ENCODE results near the gene MUC6.
"Not testable (repeated sequence)": the region's sequence is repeated elsewhere in the genome, so short reads cannot be mapped to it uniquely, and the experiment has no call there.

Gene MUC6

DNA sequence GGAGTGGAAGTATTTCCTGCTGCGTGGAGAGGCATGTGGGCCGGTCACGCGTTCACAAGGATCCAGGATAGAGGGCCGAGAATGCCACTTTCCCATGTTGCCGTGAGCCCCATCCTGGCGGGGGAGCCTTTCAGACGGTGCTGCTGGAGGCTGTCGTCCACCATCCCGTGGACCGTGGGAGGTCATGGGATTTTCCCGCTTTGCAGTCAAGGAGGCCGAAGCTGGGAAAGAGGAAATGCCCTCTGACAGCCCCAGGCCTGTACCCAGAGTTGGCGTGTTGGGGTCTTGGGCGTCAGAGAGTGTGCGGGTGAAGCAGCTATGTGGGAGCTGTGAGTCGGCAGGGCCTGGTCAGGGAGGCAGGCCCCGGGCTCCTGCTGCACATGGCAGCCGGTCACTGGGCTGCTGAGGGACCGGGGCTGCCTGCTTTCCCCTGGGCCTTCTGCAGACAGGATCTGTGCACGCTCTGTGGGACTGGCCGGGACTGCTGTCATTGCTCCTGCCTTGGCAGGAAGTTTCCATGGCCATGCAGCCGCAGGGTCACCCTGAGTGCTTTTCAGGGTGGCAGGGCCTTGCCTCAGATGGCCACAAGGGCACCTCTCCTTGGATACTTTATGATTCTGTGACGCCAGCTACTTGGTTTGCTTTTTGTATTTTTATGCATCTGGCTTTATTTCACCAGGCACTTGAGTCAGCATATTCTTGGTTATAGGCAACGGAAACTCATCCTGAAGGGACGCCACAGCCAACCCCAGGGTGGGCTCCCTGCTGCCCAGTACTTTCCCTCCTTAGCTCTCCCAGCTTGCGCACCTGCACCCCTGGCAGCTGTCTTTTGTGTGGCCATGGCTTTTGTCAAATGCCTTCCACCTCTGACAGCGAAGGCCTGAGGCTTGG lies 58.4 kb downstream of the MUC6 start:
- DNase-seq = no peak

DNA sequence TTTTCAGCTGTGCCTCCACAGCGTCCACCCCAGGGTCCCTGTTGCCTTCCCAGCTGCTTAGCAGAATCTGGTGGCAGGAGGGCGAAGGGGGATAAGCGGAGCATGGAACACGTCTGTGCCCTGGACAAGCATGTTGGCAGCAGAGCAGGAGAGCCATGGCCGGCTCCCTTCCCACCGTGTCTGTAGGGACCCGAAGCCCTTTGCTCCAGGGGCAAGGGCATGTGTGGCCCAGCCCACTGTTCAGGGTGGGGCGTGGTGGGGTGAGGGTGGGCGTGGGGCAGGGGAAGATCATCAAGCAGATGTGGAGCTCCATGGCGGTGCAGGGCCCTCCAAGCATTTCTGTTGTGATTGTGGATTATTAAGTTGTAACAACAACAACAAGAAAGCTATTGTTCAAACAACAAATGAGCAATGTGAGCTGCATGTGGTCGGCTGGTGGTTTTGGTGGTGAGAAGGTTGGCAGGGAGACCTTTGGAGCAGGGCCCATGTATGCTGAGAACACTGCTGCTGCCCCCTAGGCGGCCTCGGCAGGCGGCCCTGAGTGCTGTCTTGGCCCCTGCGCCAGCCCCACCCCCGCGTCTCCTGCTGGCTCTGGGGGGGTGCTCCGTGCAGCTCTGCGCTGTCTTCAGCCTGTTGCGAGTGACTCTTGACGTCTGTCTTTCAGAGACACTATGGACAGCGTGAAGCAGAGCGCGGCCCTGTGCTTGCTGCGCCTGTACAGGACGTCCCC lies 59.9 kb downstream of the MUC6 start:
- DNase-seq = no peak

DNA sequence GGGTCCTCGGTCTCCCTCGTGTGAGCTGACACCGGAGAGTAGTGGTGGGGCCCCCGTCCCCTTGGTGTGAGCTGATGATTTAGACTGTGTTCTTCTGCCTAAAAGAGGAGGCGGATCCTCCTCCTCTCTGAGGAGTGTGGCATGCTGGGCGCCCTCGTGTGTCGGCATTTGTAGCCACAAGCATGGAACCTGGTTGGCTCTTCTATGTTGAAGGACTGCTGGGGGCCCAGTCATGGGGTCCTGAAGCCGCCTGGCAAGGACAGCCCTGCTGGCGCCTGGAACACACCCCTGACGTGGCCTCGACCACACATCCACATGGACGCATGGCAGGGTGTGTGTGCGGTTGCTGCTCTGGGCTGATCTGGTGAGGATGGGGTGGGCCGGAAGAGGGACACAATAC lies 60.7 kb downstream of the MUC6 start:
- no peak for DNase-seq

DNA sequence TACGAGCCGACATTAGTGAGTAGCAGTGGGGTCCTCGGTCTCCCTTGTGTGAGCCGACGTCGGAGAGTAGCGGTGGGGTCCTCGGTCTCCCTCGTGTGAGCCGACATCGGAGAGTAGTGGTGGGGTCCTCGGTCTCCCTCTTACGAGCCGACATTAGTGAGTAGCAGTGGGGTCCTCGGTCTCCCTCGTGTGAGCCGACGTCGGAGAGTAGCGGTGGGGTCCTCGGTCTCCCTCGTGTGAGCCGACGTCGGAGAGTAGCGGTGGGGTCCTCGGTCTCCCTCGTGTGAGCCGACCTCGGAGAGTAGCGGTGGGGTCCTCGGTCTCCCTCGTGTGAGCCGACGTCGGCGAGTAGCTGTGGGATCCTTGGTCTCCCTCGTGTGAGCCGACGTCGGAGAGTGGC lies 61.1 kb downstream of the MUC6 start:
- not testable (repeated sequence) for DNase-seq

DNA sequence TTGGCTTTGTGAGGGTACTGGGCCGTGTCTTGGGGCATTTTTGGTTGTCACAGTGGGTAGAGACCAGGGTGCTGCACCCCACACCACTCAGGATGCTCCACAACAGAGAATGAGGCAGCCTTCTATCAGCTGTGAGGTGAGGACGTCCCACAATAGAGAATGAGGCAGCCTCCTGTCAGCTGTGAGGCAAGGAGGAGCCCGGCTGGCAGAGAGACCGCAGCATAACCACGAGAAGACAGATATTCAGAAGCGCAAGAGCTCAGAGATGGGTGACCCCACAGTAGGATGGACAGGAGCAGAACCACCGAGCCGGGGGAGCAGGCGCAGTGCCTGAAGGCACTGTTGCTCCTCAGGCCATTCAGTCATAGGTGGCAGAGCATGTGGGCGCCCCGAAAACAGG lies 63.3 kb downstream of the MUC6 start:
- DNase-seq = no peak

DNA sequence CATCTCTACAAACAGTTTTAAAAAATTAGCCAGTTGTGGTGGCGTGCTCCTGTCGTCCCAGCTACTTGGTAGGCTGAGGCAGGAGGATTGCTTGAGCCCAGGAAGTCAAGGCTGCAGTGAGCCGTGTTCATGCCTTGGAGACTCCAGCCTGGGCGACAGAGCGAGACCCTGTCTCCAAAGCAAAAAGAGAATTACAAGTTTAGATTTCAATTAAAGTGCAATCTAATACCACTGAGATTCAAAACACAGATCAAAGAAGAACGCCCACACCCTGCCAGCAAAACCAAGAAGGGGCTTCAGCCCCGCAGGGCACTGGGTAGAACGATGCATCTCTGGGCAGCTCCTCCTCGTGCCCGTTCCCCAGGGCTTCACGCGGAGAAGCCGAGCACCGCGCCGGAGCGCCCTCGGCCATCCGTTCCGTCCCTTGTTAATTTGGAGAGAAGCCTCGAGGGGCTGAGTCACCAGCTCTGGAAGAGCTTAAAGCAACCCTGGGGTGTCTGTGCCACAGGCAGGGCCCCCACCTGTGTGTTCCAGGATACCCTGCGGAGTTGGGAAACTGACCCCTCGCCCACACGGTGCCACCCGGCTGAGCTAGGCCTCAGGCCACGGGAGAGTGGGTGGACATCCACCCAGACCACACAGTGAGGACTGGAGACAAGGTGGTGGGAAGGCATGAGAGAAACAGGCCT lies 63.9 kb downstream of the MUC6 start:
- DNase-seq = no peak

DNA sequence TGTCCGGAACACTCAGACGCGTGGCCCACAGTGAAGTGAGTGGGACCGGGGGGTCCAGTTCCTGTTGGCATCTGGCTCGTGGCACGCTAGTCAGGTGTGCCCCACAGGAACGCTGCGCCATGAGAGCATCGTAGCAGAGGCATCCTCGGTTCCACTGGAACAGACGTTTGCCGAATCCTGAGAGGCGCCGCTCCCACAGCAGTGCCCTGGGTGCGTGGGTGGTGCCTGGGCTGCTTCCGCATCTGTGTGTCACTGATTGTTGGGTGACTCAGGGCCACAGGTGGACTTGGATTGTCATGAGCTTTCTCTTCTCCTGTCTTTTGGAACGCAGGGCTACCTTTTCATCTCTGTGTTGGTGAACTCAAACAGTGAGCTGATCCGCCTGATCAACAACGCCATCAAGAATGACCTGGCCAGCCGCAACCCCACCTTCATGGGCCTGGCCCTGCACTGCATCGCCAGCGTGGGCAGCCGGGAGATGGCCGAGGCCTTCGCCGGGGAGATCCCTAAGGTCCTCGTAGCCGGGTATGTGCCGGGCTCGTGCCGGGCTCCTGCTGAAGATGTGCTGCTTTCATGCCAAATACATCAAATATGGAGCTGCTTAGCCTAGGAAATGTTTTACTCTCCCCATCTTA lies 64.7 kb downstream of the MUC6 start:
- no peak for DNase-seq

DNA sequence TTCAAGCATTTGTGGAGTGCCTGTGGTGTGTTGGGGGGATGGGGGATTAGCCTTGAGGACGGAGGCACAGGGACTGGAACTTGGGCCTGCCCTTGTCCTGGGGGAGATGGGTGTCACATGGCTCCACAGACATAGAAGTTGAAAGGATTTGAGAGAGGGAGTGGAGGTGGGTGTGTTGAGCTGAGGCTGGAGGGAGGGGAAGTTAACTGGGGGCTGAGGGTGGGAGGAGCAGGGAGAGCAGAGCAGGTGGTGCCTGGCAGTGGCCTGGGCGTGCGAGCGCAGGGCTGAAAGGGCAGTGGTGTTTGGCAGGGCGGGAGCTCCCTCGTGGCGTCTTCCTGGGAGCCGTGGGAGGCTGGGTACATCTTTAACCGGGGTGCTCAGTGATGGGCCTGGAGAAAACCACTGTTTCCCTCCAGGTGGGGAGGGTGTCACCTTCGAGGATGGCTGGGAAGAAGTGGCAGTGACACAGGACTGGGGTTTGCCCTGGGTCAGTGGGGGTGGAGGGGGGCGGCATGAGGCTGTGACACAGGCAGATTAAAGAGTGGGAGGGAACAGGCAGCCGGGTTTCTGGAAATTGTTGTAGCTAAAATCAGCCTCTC lies 65.3 kb downstream of the MUC6 start:
- no peak for DNase-seq

DNA sequence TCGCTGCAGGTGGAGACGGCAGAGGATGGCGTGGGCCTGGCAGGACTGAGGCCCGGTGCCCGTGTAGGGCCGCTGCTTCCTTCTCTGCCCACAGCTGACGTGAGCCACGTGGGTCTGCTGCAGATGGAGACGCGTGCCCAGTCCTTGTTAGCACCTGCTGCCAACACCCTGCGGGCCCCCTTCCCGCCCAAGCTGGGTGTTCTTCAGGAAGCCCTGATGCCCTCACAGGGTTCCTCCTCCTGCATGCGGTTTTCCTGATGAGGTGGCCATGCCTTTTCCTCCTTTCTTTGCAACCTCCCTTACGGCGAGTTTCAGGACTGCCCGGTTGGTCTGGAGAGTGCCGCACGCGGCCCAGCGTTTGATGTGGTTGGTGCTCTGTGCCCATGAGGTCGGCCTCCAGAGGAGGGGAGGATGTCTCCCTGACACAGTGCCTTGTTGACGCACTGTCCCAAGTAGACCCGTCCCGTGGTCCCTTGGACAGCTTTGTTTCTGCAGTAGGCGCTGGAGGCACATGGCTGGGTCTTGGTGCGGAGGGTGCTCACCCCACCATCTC lies 66.1 kb downstream of the MUC6 start:
- DNase-seq = no peak

DNA sequence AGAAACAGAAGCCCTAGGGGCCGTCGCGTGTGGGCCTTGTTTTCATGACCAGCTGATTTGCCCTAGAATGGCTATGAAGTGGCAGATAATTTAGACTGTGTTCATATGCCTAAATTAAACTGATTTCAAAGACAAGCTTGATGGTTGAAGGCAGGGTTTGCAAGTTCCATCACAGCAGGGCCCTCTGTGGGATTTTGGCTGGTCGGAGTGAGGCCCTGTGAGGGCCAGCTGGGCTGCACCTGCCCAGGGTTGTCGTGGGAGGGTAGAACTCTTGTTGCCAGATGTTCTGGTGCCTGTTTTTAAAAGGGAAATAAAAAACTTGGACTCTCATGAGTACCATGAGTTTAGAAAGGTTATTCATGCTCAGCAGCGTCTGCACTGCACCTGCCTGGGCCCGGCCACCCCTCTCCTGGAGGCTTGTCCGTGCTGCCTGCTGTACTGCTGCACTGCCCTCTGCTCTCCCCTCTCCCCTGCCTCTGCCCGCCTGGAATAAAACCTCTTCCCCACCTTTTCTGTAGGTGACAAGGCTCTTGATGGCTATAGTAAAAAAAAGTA lies 66.8 kb downstream of the MUC6 start:
- DNase-seq = no peak

DNA sequence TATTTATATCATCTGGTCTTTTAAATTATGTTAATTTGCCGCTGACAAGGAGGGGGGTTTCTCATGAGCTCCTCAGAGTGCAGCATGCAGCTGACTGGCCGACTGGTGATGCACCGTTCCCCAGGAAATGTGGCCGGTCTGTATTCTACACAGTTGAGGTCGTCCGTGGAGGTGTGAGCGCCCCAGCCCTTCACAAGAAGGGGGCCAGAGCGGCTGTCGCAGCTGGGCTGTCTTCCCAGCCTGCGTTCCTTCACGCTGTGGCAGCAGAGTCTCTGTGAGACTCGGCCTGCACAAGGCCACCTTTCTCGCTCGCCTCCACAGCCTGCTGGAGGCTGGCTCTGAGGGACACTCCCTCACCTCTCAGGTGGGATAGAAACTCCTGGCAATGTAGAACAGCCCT lies 67.7 kb downstream of the MUC6 start:
- DNase-seq = no peak

DNA sequence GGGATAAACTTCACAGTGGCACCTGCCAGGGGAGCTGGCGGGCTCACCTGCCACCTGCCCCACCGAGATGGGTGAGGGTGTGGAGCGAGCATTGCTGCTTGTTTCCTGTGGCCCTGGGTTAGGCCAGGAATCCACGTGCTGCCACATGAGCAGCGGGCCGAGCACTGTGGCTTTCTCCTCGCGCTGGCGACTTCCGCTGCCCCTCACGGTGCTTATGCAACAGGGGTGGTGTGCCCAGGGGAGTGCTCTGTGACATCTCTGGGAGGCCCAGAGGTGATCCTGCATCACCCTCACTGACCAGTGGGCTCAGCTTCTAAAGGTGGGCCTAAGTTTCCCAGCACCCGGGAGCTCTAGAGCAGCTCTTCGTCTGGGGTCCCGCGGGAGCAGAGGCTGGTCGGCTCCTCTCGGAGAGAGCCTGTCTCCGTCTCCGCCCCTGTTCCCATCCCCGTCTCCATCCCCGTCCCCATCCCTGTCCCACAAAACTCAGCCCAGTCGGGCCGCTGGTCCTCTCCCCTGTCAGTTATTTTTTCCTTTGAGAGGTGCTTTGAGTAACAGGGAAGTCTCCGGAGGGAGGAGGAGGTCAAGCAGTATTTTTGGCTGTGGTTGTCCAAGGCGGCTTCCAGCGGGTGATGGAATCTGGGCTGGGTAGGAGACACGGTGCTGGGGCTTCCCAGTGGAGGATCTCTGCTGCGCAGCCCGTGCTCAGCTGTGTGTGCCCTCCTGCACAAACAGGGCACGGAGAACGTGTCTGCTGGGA lies 68.3 kb downstream of the MUC6 start:
- DNase-seq = no peak

DNA sequence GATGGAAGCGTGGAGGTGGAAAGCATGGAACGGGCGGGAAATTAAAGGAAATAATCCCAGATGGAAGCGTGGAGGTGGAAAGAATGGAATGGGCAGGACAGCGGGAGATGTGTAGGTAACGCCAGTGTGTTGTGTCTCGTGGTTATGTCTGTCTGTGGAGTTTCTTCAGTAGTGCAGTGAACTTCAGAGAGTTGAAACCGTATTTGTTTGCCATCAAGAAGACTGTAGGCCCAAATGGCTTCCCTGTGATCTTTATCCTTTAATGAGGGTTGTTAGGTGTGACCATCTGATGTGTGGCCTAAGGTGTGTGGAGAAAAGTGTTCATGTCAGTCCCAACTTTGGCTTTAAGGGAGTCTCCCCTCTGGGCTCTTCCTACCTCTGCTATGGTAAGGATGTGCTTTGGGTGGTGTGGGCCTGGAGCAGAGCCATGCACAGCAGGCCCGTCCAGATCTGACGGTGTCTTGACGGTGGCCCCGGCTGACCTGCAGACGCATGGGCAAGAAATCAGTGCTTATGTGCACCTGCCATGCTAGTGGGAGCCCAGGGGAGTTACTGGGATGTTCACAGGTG lies 71.2 kb downstream of the MUC6 start:
- no peak for DNase-seq

DNA sequence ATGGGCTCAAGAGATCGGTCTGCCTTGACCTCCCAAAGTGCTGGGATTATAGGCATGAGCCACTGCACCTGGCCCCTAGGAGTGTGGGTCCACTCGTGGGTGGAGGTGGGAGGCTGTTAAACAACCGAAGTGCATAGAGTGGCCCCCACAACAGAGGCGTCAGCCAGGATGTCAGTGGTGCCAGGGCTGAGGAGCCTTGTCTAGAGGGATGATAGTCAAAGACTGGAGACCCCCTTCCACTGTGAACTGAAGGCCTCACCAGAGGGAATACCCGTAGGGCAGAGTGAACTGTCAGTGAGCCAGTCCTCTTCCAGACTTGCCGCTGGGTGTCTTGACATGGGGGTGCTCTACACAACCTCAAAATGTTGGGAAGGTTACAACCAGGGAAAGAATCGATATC lies 72.7 kb downstream of the MUC6 start:
- no peak for DNase-seq

Data from NCI-H146 (cell line).